Right lobe of liver (tissue), 6 donors: ENCODE results near the gene LRRC38. TPM values are rescaled to one million over a fixed set of nuclear protein-coding genes. Genes with fewer than 3 reads are reported as not detected.

Experiments
- ATAC-seq, 4 donors: fragments of 200-7000 bp; cut with Tn5 transposase; one replicate each; pipeline ENCODE4 v1.9.1; 2020; ENCODE audit warnings: mild to moderate bottlenecking in 4 of 4, moderate library complexity in 4 of 4
- DNase-seq, 3 donors: peaks; one replicate each; pipeline ENCODE4 v3.0.0-alpha.2; 2020
- H3K27ac ChIP-seq, 3 donors: fragments of 200-600 bp; one replicate each; pipeline ENCODE4 v1.8.0; 2022
- H3K27me3 ChIP-seq, 2 donors: fragments of 200-600 bp; one replicate each; pipeline ENCODE4 v1.8.0; 2022
- H3K36me3 ChIP-seq, 4 donors: fragments of 200-600 bp; sonication (generic) in 1 of 4; one replicate each; pipeline versions ENCODE4 v1.5.1 to v1.8.0; 2017 to 2022; ENCODE audit warnings: control low read depth in 1 of 4
- H3K4me1 ChIP-seq, 4 donors: fragments of 200-600 bp; sonication (generic) in 1 of 4; one replicate each; pipeline versions ENCODE4 v1.5.1 to v1.8.0; 2017 to 2022; ENCODE audit warnings: control low read depth in 1 of 4
- H3K4me3 ChIP-seq, 3 donors: fragments of 200-600 bp; one replicate each; pipeline ENCODE4 v1.8.0; 2022
- H3K9me3 ChIP-seq, 4 donors: fragments of 200-600 bp; sonication (generic) in 1 of 4; one replicate each; pipeline versions ENCODE4 v1.5.1 to v1.8.0; 2017 to 2022; ENCODE audit warnings: control low read depth in 1 of 4
- CTCF ChIP-seq, 4 donors: fragments of 200-600 bp in 3 of 4; fragments of 450-650 bp in 1 of 4; IDR thresholded peaks; one replicate each; pipeline versions ENCODE4 v1.5.1 to v1.8.0; 2016 to 2022; ENCODE audit warnings: antibody characterized with exemption in 4 of 4, mild to moderate bottlenecking in 2 of 4
- POLR2A ChIP-seq: fragments of 450-650 bp; IDR thresholded peaks from one replicate; pipeline ENCODE4 v1.6.1; 2017; ENCODE audit warnings: antibody characterized with exemption, mild to moderate bottlenecking
- WGBS: methylation state at CpG from one replicate; pipeline ENCODE4 v1.1.6; 2018; ENCODE audit warnings: low coverage, low lambda C conversion rate; ENCODE audit not compliant: insufficient coverage; ENCODE audit errors: missing lambda C conversion rate; 5-methylcytosine and 5-hydroxymethylcytosine counted together
- intact Hi-C, 2 donors: fragments of 100-400 bp; cut with DNase I; formaldehyde crosslinking; loops; one replicate each; pipeline versions ENCODE4 v1.11.2 to v1.14.1; 2022
- total RNA-seq, 6 experiments: library from RNA; depleted of rRNA in 2 of 6; stranded (reverse); fragments of >200 nt in 2 of 6; fragmentation: NEBNext Ultra II Directional in 3 of 6; extraction: Animal tissue kit (Norgen Biotek cat#: 25700) in 3 of 6; gene quantifications; one replicate each; pipeline versions ENCODE4 v1.1.0 to v1.2.4, GENCODE V29; 2016 to 2023
- donor health status: DM: no; HTN: yes; CAD: no.
- donor health status: DM: no; HTN: no; CAD: no.
- donor health status: DM: no; HTN: no; CAD: no.
- donor health status: DM: no; HTN: yes; CAD: no.
- donor health status: DM: no; HTN: yes; CAD: no.

Gene LRRC38
- total RNA-seq, 6 experiments from 2014 or later = not detected

- H3K4me1 ChIP-seq = no peaks in the 10 kb centered on the region
- no peaks in the 10 kb centered on the region for H3K9me3 ChIP-seq
- DNase-seq (no peak), ATAC-seq (no peak)
- H3K36me3 ChIP-seq = no peaks in the 10 kb centered on the region
- H3K4me3 ChIP-seq = no peak overlapping the region
- intact Hi-C loops = no loop called here
- no peak overlapping the region for H3K27ac ChIP-seq
- WGBS = 42% methylated on average over 2 of the region's 5 CpGs
- TF ChIP-seq POLR2A (no peak), CTCF (IDR thresholded peaks at IDR 0.05) (no peak)
- no peaks in the 10 kb centered on the region for H3K27me3 ChIP-seq
Measured at GRCh38 chr1:13514821-13515220, 1.0 kb upstream of the LRRC38 start.

- no peak for ATAC-seq
- 0% methylated on average over 5 of the region's 98 CpGs for WGBS
- intact Hi-C loops = no loop called here
- H3K27me3 ChIP-seq = no peaks in the 10 kb centered on the region
- H3K36me3 ChIP-seq = no peaks in the 10 kb centered on the region
- H3K4me3 ChIP-seq = no peak overlapping the region
- no peak overlapping the region for H3K27ac ChIP-seq
- DNase-seq = no peak
- TF ChIP-seq POLR2A (no peak), CTCF (IDR thresholded peaks at IDR 0.05) (no peak)
- no peaks in the 10 kb centered on the region for H3K9me3 ChIP-seq
- no peaks in the 10 kb centered on the region for H3K4me1 ChIP-seq
Measured at GRCh38 chr1:13513063-13513894, 524 bp downstream of the LRRC38 start.

GRCh38 chr1:13512472-13512871 is 1.3 kb downstream of the LRRC38 start:
- intact Hi-C loops = no loop called here
- H3K4me3 ChIP-seq = no peak overlapping the region
- DNase-seq = no peak
- H3K36me3 ChIP-seq = no peaks in the 10 kb centered on the region
- H3K27me3 ChIP-seq = no peaks in the 10 kb centered on the region
- H3K9me3 ChIP-seq = no peaks in the 10 kb centered on the region
- TF ChIP-seq CTCF (IDR thresholded peaks at IDR 0.05) (no peak), POLR2A (no peak)
- no peak for ATAC-seq
- no peaks in the 10 kb centered on the region for H3K4me1 ChIP-seq
- no peak overlapping the region for H3K27ac ChIP-seq
- 5% methylated on average over 6 of the region's 10 CpGs for WGBS

GRCh38 chr1:13510499-13510898 is 3.3 kb downstream of the LRRC38 start:
- no peaks in the 10 kb centered on the region for H3K27me3 ChIP-seq
- H3K4me3 ChIP-seq = no peak overlapping the region
- no peak overlapping the region for H3K27ac ChIP-seq
- no peak for TF ChIP-seq POLR2A
- no peak for TF ChIP-seq CTCF (IDR thresholded peaks at IDR 0.05)
- 32% methylated on average over 6 of the region's 6 CpGs for WGBS
- intact Hi-C loops = no loop called here
- no peaks in the 10 kb centered on the region for H3K4me1 ChIP-seq
- DNase-seq = no peak
- H3K36me3 ChIP-seq = no peaks in the 10 kb centered on the region
- H3K9me3 ChIP-seq = no peaks in the 10 kb centered on the region
- no peak for ATAC-seq
